NCI-H2029 treated with DMSO at 0.1 percent for 48 hours (cell line): ENCODE results near the gene PLIN1.

ENCODE experiments used
- DNase-seq: peaks from one replicate; lab custom pipeline; 2025; lab: John Stamatoyannopoulos, UW

The PLIN1 gene

DNA sequence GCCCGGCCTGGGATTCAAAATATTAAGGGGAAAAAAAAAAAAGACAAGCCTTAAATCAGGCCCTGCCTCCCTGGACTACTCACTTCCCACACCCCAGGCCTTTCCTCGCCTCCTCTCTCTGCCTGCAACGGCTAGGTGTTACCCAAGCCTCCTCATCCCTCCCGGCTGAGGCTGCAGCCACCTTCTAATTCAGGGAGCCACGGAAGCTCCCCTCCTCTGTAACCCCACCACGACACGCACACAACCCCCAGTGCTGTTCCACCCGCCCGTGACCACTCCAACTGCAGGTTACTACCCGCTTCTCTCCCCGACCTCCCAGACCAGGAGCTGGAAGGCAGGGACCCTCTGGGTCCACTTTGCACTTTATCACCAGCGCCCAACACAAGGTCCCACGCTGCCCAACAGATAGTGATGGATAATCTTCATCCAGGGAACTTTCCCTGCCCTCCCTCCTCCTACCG, 24.8 kb downstream of the PLIN1 start:
- DNase-seq: no peak

DNA sequence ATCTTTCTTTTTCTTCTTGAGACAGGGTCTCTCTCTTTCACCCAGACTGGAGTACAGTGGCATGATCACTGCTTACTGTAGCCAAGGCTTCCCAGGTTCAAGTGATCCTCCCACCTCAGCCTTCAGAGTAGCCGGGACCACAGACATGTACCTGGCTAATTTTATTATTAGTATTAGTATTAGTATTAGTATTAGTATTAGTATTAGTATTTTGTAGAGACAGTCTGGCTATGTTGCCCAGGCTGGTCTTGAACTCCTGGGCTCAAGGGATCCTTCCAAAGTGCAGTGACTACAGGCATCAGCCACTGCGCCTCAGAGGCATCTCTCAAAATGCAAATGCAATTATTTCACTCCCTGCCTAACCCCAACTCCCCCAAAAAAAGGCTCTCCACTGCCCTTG, 25.6 kb downstream of the PLIN1 start:
- DNase-seq: no peak

DNA sequence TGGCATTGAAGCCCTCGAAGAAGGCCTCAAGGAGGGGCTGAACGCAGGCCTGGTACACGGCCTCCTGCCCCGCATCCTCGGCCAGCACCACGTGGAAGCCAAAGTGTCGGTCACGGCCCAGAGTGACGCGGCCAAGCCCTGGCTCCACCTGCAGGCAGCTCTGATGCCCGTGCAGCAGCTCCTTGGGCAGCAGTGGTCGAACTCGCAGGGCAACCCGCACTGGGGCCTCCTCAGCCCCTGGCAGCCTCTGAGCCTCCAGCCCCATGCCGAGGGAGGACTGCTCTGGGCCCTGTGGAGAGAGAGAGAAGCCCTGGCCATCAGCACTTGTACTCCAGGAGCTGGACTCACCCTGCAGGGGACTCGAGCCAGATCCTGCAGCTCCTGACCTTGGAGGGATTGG, 26.5 kb downstream of the PLIN1 start:
- no peak for DNase-seq

DNA sequence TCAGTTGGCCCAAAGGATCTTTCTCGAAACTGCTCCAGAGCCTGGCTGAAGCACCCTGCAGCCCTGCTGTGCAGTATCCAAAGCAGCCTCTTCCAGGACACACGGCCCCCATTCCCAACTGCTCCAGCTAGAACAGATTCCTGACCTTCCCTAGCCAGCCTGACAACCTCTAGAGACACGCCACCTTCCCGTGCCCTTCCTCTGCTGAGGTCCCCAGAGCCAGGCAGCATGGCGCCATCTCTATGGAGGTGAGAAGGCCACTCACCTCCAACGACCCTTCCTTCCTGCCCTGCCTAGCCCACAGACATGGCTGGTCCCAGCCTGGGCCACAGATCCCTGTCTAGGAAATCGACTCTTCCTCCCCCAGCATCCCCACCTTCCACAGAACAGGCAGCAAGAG, 27.0 kb downstream of the PLIN1 start:
- no peak for DNase-seq

DNA sequence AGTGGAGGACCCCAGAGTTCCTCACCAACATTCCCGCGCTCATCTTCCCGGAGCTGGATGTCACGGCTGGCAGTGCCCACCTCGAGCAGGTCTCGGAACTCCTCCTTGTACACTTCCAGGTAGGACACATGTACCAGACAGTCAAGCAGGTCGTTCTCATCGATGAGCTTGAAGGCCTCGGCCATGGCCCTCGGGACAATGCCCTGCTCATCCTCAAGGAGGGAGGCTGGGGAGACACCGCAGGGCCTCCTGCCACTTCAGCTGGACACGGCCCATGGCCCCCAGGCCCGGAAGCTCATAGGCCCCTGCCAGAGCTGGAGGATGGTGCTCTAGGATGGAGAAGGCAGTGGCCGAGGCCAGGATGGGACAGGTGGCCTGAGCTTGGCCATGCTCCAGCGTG, 29.5 kb downstream of the PLIN1 start:
- DNase-seq: no peak

DNA sequence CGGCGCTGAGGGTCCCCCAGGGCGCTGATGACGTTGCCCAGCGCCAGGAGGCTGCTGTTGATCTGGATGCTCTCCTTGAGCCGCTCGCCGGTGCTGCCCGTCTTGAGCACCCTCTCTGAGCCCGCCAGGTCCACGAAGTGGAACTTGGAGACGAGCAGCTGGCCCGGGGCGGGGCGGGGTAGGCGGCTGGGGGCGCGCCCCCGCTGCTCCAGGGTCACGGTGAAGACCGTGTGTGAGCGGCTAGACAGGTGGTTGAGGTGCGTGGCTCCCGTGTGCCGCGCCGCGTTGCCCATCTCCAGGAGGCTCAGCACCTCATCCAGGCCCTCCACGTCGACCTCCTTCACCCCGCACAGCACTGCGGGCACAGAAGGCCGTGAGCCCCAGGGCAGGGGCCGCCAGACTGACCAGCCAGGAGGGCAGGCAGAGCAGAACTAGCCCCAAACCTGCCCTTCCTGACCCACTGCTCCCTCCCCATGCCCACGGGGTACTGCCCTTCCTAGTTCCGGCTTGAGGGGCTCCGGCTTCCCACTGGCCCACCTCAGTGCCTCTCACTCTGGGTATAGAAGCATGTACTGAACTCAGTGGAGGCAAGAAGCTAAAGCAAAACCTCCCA, 30.0 kb downstream of the PLIN1 start:
- DNase-seq: no peak

DNA sequence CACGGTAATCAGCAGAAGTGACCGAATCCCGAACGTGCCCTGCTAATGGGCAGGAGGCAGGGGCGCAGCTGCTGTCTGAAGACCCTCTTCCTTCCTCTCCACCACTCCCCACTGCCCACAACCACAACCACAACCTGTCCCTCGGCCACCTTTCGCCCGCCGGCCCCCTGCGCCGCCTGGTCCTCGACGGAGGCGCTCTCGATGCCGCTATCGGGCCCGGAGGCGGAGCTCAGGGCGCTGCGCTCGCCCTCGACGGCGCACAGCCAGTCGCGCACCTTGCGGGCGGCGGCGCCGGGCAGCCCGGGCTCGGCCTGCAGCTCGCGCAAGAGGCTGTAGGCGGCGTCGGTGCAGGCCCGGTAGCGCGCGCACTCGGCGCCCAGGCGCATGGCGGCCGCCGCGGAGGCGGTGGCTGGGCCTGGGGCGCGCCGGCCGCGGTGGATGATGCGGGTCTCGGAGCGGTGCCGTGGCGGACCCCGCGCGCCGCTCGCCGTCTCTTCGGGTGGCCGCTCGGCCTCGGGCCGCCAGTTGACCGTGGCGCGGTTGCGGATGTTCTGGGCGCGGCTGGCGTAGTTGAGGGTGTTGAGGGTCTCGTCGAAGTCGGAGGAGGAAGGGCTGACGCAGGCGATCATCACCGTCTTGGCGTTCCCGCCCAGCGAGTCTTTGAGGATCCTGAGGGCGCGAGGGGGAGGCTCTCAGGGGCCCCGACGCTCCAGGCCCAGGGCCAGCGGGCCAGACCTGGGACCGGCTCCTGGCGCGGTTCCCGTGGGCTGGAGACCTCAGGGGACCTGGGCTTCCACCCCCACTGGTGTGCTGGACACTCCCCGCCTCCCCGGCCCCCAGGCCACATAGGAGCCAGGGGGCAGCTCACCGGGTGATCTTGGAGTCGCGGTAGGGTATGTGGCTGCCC, 30.8 kb downstream of the PLIN1 start:
- DNase-seq: no peak

DNA sequence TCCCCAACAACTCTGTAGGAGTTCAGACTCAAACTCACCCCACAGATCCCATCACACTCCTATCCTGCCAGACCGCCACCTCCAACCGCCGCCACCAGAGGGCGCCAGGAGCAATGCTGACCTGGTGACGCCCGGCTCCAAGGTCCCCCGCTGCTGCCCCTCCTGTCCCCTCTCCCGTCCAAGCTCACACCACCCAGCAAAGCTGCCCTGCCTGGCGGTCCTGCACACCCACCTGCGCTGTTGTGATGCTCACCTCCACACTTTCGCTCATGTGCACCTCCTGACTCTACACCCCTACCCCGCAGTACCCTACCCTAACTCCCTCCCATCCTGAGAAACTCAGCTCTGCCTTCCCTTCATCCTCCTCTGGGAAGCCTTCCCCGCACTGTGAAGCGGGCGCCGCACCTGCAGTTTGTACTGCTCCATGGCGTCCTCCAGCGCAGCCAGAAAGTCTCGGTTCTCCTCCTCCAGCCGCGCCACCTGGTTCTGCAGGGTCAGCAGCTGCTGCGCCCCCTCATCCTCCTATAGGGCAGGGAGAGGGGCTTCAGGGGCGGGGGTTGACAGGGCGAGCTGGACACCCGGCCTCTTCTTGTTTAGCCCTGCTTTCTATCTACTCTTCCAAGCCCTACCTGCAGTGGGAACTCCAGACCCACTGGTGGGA, 31.8 kb downstream of the PLIN1 start:
- no peak for DNase-seq

DNA sequence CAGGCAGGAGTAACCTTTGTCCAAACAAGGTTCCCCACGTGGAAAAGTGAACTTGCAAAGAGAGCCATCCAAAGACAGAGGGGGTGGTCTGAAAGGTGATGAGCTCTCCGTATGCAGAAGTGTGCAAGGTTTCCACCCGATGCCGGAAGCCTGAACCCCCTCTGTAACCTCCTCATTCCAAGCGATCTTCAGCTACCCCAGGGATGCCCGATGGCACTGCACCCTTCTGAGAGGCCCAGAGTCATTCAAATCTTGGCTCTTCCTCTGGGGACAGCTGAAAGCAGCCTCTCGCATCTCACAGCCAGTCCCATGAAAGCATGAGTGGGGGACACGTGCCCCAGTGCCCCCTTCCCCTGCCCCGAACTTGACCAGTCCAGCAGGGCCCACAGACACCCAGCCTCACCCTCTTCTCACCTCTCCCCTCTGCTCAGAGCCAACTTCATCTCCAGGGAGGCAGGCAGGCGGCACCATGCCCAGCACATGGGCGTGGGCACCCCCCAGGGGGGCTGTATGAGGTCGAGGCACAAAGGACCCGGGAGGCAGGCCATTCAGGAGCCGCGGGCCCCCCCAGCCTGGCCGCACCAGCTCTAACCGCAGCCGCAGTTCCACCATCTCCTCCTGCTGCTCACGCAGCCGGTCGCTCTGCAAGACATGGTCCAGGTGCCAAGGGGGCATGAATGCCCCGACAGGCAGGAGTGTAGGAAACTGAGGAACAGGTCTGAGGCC, 32.6 kb downstream of the PLIN1 start:
- no peak for DNase-seq

DNA sequence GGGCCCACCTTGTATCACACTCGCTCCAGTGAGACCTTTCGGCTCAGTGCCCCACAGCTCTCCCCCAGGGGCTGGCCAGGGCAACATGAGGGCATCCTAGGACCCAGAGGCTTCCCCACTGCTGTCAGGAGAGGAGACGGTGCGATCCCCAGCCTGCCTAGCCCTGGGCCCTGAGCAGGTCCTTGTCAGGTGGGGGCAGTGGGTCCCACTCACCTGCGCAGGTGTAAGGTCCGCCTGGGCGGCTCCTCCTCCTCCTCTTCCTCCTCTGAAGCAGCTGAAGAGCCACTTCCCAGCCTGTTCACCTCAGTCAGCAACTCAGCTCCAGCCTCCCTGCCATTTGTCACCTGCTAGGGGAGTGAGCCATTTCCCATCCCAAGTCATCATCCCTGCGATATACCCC, 33.5 kb downstream of the PLIN1 start:
- DNase-seq: no peak

DNA sequence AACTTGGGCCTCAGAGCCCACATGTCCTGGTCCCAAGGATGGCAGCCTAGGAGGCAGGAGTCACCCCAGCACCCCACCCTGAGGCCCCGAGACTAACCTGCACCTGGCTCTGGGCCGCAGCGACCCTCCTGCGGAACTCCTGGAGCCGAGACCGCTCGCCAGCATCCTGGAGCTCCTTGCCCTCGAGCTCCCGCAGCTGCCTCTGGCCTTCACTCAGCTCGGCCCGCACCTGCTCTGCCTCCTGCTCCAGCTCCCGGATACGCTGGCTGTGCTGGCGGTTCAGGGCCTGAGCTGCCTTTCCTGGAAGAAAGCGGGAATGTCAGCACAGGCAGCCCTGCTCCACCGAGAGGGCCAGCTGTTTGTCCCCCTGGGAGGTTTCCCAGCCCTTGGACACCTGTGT, 37.1 kb downstream of the PLIN1 start:
- DNase-seq: no peak

DNA sequence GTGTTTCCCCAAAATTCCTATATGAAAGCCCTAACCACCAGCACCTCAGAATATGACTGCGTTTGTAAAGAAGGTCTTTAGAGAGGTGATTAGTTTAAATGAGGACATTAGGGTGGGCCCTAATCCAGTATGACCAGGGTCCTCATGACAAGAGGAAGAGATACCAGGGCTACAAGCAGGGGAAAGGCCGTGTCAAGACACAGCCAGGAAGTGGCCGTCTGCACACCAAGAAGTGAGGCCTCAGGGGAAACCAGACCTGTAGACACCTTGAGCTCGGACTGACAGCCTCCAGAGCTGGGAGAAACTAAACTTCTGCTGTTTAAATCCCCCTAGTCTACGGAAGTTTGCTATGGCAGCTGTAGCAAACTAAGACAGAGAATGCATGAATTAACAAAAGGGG, 38.1 kb downstream of the PLIN1 start:
- DNase-seq: no peak

DNA sequence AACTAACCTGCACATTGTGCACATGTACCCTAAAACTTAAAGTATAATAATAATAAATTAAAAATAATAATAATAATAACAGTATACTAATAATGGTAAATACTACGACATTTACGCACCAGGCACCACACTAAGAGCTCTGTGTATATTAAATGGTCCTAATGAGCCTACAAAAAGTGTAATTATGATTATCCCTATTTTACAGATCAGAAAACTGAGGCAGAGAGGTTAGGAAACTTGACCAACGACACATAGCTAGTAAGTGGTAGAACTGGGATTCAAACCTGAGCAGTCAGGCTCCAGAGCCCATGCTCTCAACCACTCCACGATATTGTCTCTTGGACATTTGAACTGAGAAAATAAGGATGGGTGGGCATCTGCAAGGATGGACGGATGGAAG, 38.9 kb downstream of the PLIN1 start:
- DNase-seq: no peak

DNA sequence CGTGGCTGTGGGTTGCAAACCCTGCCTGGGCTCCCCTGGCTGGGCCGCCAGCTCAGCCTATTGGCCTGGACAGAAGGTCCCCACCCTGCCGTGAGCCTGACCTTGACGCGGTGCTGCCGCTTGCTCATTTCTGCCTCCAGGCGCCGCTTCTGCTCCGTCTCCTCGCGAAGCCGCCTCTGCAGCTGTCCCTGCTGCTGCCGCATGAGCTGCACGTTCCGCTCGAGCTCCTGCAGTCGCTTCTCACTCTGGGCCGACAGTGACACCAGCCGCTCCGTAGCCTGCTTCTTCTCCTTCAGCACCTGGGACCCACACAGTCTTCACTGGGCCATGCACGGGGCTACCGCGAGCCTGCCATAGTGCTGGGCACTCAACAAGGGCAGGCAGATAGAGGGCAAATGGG, 45.6 kb downstream of the PLIN1 start:
- DNase-seq: no peak

DNA sequence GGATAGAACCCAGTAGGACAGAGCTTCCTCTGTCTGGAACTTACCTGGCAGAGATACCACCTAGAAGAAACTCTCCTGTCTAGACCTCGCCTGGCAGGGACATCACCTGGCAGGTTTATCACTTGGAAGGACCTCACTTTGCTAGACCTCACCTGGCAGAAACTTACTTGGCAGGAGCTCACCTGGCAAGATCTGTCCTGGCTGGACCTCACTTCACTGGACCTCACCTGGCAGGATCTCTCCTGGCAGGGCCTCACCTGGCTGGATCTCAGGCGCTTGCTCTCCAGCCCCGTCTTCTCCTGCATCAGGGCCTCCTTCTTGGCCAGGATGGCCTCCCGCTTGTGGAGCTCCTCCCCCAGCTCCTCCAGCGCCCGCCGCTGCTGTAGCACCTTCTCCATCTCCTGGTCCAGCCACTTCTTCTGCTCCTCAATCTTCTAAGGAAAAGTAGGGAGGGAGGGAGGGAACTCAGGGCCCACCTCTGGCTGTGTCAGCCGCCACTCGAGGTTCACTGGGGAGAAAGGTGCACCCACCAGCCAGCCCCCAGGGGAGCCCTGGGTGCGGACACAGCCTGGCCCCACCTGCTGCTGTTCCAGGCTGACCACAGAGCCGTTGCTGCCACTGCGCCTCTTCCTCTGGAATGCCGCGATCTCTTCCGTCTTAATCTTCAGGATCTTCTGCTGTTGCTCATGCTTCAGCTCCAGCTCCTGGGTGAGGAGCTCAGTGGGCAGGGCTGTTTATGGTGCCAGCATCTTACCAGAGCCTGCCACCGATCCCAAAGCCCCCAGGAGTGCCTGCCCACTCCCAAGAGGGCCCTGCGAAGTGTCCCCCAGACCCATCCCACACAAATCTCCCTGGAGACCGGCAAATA, 46.4 kb downstream of the PLIN1 start:
- no peak for DNase-seq

DNA sequence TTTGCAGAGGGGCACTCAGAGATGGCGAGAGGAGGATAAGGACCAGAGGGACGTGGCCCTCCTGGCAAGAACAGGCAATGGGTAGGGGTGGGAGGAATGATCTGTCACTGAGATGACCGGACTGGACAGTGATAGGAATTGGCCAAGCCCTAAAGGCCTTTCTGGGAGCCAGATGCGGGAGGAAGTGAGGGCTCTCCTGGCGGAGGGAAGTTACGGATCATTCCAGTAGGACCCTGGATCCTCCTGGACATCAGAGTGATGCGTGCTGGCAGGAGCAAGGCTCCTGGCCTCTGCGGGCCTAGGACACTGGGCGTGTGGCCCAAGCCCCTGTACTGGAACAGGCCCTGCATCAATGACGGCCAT, 47.3 kb downstream of the PLIN1 start:
- no peak for DNase-seq

DNA sequence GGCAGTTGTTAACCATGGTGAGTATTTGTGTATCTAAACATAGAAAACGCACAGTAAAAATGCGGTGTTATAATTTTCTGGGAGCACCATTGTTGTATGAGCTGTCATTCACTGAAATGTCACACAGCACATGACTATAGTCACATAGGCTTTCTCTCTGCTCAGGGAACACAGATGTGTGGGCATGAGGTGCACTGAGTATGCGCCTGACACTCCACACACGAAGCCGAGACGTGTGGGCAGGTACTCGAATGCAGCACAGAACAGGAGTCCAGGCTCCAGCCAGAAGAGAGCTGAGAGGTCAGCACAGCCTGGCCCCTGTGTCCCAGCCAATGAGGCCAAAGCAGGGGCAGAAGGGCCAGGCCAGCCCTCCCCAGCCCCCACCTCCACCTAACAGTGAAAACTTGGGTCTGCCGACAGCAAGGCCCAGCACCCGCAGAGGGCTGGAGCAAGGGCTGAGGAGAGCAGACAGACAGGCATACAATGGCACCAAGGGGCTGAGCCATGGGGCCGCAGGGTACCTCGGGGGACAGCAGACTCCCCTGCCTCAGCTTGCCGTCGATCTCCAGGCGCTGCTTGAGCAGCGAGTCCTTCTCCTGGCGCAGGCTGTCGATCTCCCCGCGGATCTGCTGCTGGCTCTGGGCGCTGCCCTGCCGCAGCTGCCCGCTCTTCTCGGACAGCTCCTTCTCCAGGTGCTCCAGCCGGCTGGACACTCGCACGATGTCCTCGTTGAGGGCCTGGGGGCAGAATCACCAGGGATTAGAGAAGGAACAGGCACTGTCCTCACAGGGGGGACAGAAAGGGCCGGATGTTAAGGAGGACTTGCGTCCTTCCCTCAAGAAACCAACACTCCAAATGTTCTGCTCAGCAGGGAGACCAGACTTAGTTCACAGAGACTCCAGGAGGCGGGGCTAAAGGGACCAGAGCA, 47.9 kb downstream of the PLIN1 start:
- no peak for DNase-seq

DNA sequence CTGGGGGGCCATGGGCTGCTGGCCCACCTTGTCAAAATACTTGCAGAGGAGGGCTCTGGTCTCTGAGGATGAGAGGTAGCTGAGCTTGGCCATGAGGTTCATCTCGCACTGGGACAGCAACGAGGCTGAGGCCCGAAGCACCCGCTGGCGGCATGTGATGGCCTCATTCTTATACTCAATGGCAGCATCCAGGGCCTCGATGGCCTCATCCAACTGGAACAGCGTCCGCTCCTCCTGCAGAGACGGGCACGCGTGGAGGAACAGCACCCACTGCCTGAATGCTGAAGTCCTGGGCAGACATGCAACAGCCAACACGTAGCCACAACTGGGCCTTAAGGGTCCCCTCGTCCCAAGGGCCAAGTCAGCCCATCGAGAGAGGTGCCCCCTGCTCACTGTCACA, 48.9 kb downstream of the PLIN1 start:
- DNase-seq: no peak

DNA sequence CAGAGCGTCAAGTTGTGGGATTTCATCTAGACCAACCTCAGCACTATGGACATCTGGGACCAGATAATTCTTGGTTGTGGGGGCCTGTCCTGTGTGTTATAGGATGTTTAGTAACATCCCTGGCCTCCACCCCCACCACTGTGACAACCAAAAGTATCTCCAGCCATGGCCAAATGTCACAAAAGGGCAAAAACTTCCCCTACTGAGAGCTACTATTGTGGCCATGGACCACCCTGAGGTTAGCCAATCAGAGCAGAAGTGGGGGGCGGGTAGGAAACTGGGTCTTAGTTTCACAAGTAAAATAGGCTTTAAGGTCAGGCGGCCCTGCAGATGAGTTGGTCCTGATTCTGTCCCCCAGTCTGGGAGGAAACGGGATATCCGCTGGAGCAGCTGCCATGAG, 49.3 kb downstream of the PLIN1 start:
- DNase-seq: no peak
